WTC11 (cell line): ENCODE results near the gene RASGRP4. TPM values are rescaled to one million over a fixed set of nuclear protein-coding genes. Genes with fewer than 3 reads are reported as not detected.

ENCODE experiments used
- ATAC-seq: fragments of 200-7000 bp; cut with Tn5 transposase; 2 replicates; pipeline ENCODE4 v1.10.0; 2021; ENCODE audit warnings: mild to moderate bottlenecking, moderate library complexity
- CTCF ChIA-PET: fragments of 300-600 bp; sonication (Branson Sonifier 250); formaldehyde crosslinking; loops from one replicate; lab custom pipeline; 2021; ENCODE audit warnings: antibody characterized with exemption; lab: Charles Lee
- POLR2A ChIA-PET: fragments of 350-600 bp; sonication (Branson Sonifier 250); formaldehyde crosslinking; loops from one replicate; lab custom pipeline; 2021; ENCODE audit warnings: antibody characterized with exemption; lab: Charles Lee
- DNase-seq: peaks from one replicate; pipeline ENCODE4 v3.0.0; 2021; ENCODE audit warnings: low spot score
- H3K27ac Mint-ChIP-seq: 2 replicates; pipeline ENCODE4 v1.8.0; 2021; ENCODE audit warnings: mixed read lengths
- H3K27me3 Mint-ChIP-seq: 2 replicates; pipeline ENCODE4 v1.8.0; 2021; ENCODE audit warnings: low read depth, mild to moderate bottlenecking, moderate library complexity, mixed read lengths
- H3K36me3 Mint-ChIP-seq: 2 replicates; pipeline ENCODE4 v1.8.0; 2021; ENCODE audit warnings: mixed read lengths
- H3K4me1 Mint-ChIP-seq: 2 replicates; pipeline ENCODE4 v1.8.0; 2022; ENCODE audit warnings: mixed read lengths
- H3K4me3 Mint-ChIP-seq: 2 replicates; pipeline ENCODE4 v1.8.0; 2021; ENCODE audit warnings: mild to moderate bottlenecking, moderate library complexity, mixed read lengths
- H3K9me3 Mint-ChIP-seq: 2 replicates; pipeline ENCODE4 v1.8.0; 2021; ENCODE audit warnings: mixed read lengths
- ATF1 ChIP-seq: sonication (generic); formaldehyde crosslinking; IDR thresholded peaks from 2 replicates; pipeline ENCODE4 v1.8.1; 2023; ENCODE audit warnings: mild to moderate bottlenecking, moderate library complexity, missing genetic modification reagents
- CREB1 ChIP-seq: sonication (generic); formaldehyde crosslinking; IDR thresholded peaks from 2 replicates; pipeline ENCODE4 v1.8.0; 2023; ENCODE audit warnings: mild to moderate bottlenecking, missing genetic modification reagents
- EMX1 ChIP-seq: fragments of 250-450 bp; sonication (Bioruptor Pico); IDR thresholded peaks from 2 replicates; pipeline ENCODE4 v1.8.0; 2021; ENCODE audit warnings: mild to moderate bottlenecking
- FOXP4 ChIP-seq: sonication (generic); formaldehyde crosslinking; IDR thresholded peaks from 2 replicates; pipeline ENCODE4 v1.8.0; 2022; ENCODE audit warnings: mild to moderate bottlenecking, missing genetic modification reagents
- IRF2 ChIP-seq: sonication (generic); formaldehyde crosslinking; IDR thresholded peaks from 2 replicates; pipeline ENCODE4 v1.8.0; 2022; ENCODE audit warnings: low read depth, missing genetic modification reagents, borderline replicate concordance
- JAZF1 ChIP-seq: fragments of 250-450 bp; sonication (Bioruptor Pico); IDR thresholded peaks from 2 replicates; pipeline ENCODE4 v1.9.0; 2021; ENCODE audit warnings: moderate library complexity, mild to moderate bottlenecking, inconsistent platforms
- PREB ChIP-seq: sonication (generic); formaldehyde crosslinking; IDR thresholded peaks from 2 replicates; pipeline ENCODE4 v1.8.1; 2022; ENCODE audit warnings: mild to moderate bottlenecking, missing genetic modification reagents, moderate library complexity, borderline replicate concordance
- STAT6 ChIP-seq: sonication (generic); formaldehyde crosslinking; conservative IDR thresholded peaks from 2 replicates; pipeline ENCODE4 v1.8.1; 2023; ENCODE audit warnings: mild to moderate bottlenecking, low read depth, missing genetic modification reagents, moderate library complexity
- ZMAT4 ChIP-seq: fragments of 250-450 bp; sonication (Bioruptor Pico); IDR thresholded peaks from 2 replicates; pipeline ENCODE4 v1.9.0; 2021; ENCODE audit warnings: mild to moderate bottlenecking
- ZNF396 ChIP-seq: fragments of 250-450 bp; sonication (Bioruptor Pico); IDR thresholded peaks from 2 replicates; pipeline ENCODE4 v1.8.0; 2021; ENCODE audit warnings: mild to moderate bottlenecking, moderate library complexity, borderline replicate concordance
- total RNA-seq: library from RNA; stranded (reverse); gene quantifications from 3 replicates; pipeline ENCODE4 v1.2.3, GENCODE V29; 2021
- TF ChIP-seq, protein P1 (sequence below): sonication (generic); formaldehyde crosslinking; IDR thresholded peaks from 2 replicates; pipeline ENCODE4 v1.8.1; 2023; ENCODE audit warnings: mild to moderate bottlenecking, missing genetic modification reagents, moderate library complexity
- TF ChIP-seq, protein P2 (sequence below): sonication (generic); formaldehyde crosslinking; IDR thresholded peaks from 2 replicates; pipeline ENCODE4 v1.8.1; 2023; ENCODE audit warnings: mild to moderate bottlenecking, missing genetic modification reagents, borderline replicate concordance

The RASGRP4 gene
- total RNA-seq, 1 experiment from 2014 or later = 2.5 TPM

DNA sequence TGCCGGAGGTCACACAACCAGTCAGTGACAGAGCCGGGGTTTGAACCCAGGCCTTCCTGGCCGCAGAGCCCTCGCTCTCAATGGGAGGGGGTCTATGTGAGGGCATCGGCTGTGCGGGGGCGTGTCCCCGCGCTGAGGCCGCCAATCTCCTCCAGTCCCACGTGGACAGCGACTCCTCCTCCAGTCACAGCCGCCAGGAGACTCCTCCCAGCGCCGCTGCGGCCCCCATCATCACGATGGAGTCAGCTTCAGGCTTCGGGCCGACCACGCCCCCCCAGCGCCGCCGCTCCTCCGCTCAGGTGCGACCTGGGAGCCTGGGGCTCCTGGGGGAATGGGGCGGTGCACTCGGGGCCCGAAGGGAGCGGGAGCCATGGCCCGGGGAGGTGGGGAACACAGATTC lies 31.5 kb downstream of the RASGRP4 start (continued):
- TF ChIP-seq, protein P1, sequence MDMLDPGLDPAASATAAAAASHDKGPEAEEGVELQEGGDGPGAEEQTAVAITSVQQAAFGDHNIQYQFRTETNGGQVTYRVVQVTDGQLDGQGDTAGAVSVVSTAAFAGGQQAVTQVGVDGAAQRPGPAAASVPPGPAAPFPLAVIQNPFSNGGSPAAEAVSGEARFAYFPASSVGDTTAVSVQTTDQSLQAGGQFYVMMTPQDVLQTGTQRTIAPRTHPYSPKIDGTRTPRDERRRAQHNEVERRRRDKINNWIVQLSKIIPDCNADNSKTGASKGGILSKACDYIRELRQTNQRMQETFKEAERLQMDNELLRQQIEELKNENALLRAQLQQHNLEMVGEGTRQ (CRISPR knock-in tag) = peak; percentile 86
- no peak for TF ChIP-seq PREB (CRISPR knock-in tag)
- TF ChIP-seq, all 79 proteins: peak for 7

- ATAC-seq (no peak), DNase-seq (no peak)
- TF ChIP-seq JAZF1 (CRISPR knock-in tag) = no peak
- TF ChIP-seq FOXP4 (CRISPR knock-in tag) = no peak
- TF ChIP-seq EMX1 = no peak
- no peak for TF ChIP-seq ZNF396 (CRISPR knock-in tag)
- TF ChIP-seq, protein P2, sequence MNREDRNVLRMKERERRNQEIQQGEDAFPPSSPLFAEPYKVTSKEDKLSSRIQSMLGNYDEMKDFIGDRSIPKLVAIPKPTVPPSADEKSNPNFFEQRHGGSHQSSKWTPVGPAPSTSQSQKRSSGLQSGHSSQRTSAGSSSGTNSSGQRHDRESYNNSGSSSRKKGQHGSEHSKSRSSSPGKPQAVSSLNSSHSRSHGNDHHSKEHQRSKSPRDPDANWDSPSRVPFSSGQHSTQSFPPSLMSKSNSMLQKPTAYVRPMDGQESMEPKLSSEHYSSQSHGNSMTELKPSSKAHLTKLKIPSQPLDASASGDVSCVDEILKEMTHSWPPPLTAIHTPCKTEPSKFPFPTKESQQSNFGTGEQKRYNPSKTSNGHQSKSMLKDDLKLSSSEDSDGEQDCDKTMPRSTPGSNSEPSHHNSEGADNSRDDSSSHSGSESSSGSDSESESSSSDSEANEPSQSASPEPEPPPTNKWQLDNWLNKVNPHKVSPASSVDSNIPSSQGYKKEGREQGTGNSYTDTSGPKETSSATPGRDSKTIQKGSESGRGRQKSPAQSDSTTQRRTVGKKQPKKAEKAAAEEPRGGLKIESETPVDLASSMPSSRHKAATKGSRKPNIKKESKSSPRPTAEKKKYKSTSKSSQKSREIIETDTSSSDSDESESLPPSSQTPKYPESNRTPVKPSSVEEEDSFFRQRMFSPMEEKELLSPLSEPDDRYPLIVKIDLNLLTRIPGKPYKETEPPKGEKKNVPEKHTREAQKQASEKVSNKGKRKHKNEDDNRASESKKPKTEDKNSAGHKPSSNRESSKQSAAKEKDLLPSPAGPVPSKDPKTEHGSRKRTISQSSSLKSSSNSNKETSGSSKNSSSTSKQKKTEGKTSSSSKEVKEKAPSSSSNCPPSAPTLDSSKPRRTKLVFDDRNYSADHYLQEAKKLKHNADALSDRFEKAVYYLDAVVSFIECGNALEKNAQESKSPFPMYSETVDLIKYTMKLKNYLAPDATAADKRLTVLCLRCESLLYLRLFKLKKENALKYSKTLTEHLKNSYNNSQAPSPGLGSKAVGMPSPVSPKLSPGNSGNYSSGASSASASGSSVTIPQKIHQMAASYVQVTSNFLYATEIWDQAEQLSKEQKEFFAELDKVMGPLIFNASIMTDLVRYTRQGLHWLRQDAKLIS = no peak
- TF ChIP-seq IRF2 (CRISPR knock-in tag) = no peak
- TF ChIP-seq ATF1 (CRISPR knock-in tag) = no peak
- no peak for TF ChIP-seq STAT6 (CRISPR knock-in tag)
- no peak for TF ChIP-seq ZMAT4 (CRISPR knock-in tag)
- TF ChIP-seq CREB1 (CRISPR knock-in tag) = no peak
- Mint-ChIP-seq H3K27ac (no peak overlapping the region), H3K9me3 (no peaks in the 10 kb centered on the region), H3K4me1 (peaks cover 30% of the 10 kb centered on the region), H3K4me3 (no peak overlapping the region), H3K27me3 (peaks cover 28% of the 10 kb centered on the region), H3K36me3 (peaks cover 30% of the 10 kb centered on the region)
- POLR2A ChIA-PET = interaction anchor here (0.6 to 0.7 kb wide), 2 partner anchors 17 to 73 kb away, joined by 4 to 12 read pairs; partner anchors contain the start of gene KCNK6
- CTCF ChIA-PET = interaction anchor here (2.7 kb wide), 1 partner anchor 10 kb away, joined by 55 read pairs; the partner anchor contains the start of gene FAM98C
These were observed 33.2 kb downstream of the RASGRP4 start for GRCh38 chr19:38392707-38393308.
